HCT116 (cell line): Measurements from ENCODE around the gene SEPHS1. TPM values are rescaled to one million over a fixed set of nuclear protein-coding genes. Genes with fewer than 3 reads are reported as not detected.

Experiments used
- ATAC-seq: fragments of 200-7000 bp; cut with Tn5 transposase; 2 replicates; pipeline ENCODE4 v1.9.1; 2020; ENCODE audit warnings: mild to moderate bottlenecking, moderate library complexity
- BruUV-seq: library from RNA; stranded (reverse); fragments of 400-500 nt; replicated peaks from 2 replicates; lab custom pipeline; 2021; lab: Mats Ljungman, UMichigan
- CTCF ChIA-PET: fragments of 300-600 bp; sonication (Branson Sonifier 250); formaldehyde crosslinking; loops from one replicate; lab custom pipeline; 2021; ENCODE audit warnings: antibody characterized with exemption; lab: Charles Lee
- POLR2A ChIA-PET: fragments of 300-600, 350-600 bp; sonication (Branson Sonifier 250); formaldehyde crosslinking; loops from one replicate; lab custom pipeline; 2021; ENCODE audit warnings: antibody characterized with exemption; lab: Charles Lee
- RAD21 ChIA-PET, 2 experiments: fragments of 300-600 bp; sonication (Branson Sonifier 250); formaldehyde crosslinking; loops; one replicate each; lab custom pipeline; 2023; ENCODE audit warnings: low total read pairs in 2 of 2; ENCODE audit not compliant: uncharacterized antibody in 2 of 2, unreplicated experiment in 2 of 2, low non-redundant PET in 1 of 2; lab: Charles Lee
- DNase-seq: peaks from one replicate; pipeline ENCODE4 v3.0.0-alpha.2; 2010; ENCODE audit warnings: low read depth, low spot score
- H2AFZ ChIP-seq: fragments of 200-600 bp; shearing (Covaris generic), sonication (generic); 2 replicates; pipeline ENCODE4 v1.6.1; 2017; ENCODE audit warnings: low read depth, mixed run types, mixed read lengths, antibody characterized with exemption, low read length; ENCODE audit not compliant: poor library complexity, severe bottlenecking
- H3K27ac ChIP-seq: 2 replicates; pipeline ENCODE4 v1.5.1; 2012; ENCODE audit warnings: low read depth, low read length
- H3K27me3 ChIP-seq: fragments of 200-600 bp; sonication (generic); 2 replicates; pipeline ENCODE4 v1.6.1; 2016; ENCODE audit warnings: mixed run types, low read length, mixed read lengths; ENCODE audit not compliant: insufficient read depth
- H3K36me3 ChIP-seq, 2 experiments: fragments of 200-500 bp in 1 of 2; fragments of 200-600 bp in 1 of 2; sonication (Bioruptor generic) in 1 of 2; sonication (generic) in 1 of 2; 2 replicates each; pipeline versions ENCODE4 v1.5.1 to v1.6.1; 2014 to 2016; ENCODE audit warnings: low read length in 2 of 2, inconsistent platforms in 1 of 2, mixed read lengths in 1 of 2, mixed run types in 1 of 2; ENCODE audit not compliant: insufficient read depth in 2 of 2, control insufficient read depth in 1 of 2
- H3K4me1 ChIP-seq, 2 experiments: fragments of 200-600 bp in 1 of 2; sonication (generic) in 1 of 2; 2 replicates each; pipeline versions ENCODE4 v1.5.1 to v1.6.1; 2012 to 2017; ENCODE audit warnings: low read length in 2 of 2, inconsistent platforms in 1 of 2, mild to moderate bottlenecking in 1 of 2, mixed read lengths in 1 of 2, mixed run types in 1 of 2, moderate library complexity in 1 of 2; ENCODE audit not compliant: insufficient read depth in 2 of 2, control insufficient read depth in 1 of 2
- H3K4me2 ChIP-seq: fragments of 200-600 bp; sonication (generic); 2 replicates; pipeline ENCODE4 v1.6.1; 2017; ENCODE audit warnings: mixed run types, low read length, mixed read lengths
- H3K4me3 ChIP-seq, 2 experiments: fragments of 200-600 bp in 1 of 2; sonication (generic) in 1 of 2; replicated peaks in 1 of 2; 2 replicates each; pipeline ENCODE4 v1.5.1; 2011 to 2016; ENCODE audit warnings: low read length in 2 of 2, control low read depth in 1 of 2, low read depth in 1 of 2, mild to moderate bottlenecking in 1 of 2, mixed read lengths in 1 of 2, mixed run types in 1 of 2
- H3K79me2 ChIP-seq: fragments of 200-600 bp; sonication (generic); 2 replicates; pipeline ENCODE4 v1.6.1; 2017; ENCODE audit warnings: mild to moderate bottlenecking, mixed run types, low read length, moderate library complexity, mixed read lengths; ENCODE audit not compliant: insufficient read depth
- H3K9ac ChIP-seq: fragments of 200-600 bp; sonication (generic); 2 replicates; pipeline ENCODE4 v1.6.1; 2016; ENCODE audit warnings: low read length, mixed read lengths
- H3K9me2 ChIP-seq: fragments of 200-600 bp; sonication (generic), shearing (Covaris generic); 2 replicates; pipeline ENCODE4 v1.6.1; 2017; ENCODE audit warnings: mixed run types, mild to moderate bottlenecking, moderate library complexity; ENCODE audit not compliant: insufficient read depth
- H3K9me3 ChIP-seq, 2 experiments: fragments of 200-500 bp in 1 of 2; fragments of 200-600 bp in 1 of 2; sonication (Bioruptor generic) in 1 of 2; sonication (generic) in 1 of 2; 2 replicates each; pipeline ENCODE4 v1.6.1; 2014 to 2017; ENCODE audit warnings: low read length in 2 of 2, mixed read lengths in 2 of 2, inconsistent platforms in 1 of 2, low read depth in 1 of 2, mild to moderate bottlenecking in 1 of 2, mixed run types in 1 of 2, moderate library complexity in 1 of 2; ENCODE audit not compliant: control insufficient read depth in 1 of 2, insufficient read depth in 1 of 2
- H4K20me1 ChIP-seq: fragments of 200-600 bp; sonication (generic), shearing (Covaris generic); 2 replicates; pipeline ENCODE4 v1.6.1; 2017; ENCODE audit warnings: mixed run types, mild to moderate bottlenecking, moderate library complexity; ENCODE audit not compliant: insufficient read depth
- CTCF ChIP-seq, 3 experiments: fragments of 200-600 bp in 1 of 3; sonication (generic) in 1 of 3; IDR thresholded peaks in 2 of 3; conservative IDR thresholded peaks in 1 of 3; 2 replicates each; pipeline ENCODE4 v1.5.1; 2012 to 2017; ENCODE audit warnings: low read depth in 2 of 3, low read length in 2 of 3, antibody characterized with exemption in 1 of 3, borderline replicate concordance in 1 of 3, control low read depth in 1 of 3, mild to moderate bottlenecking in 1 of 3, mixed read lengths in 1 of 3, mixed run types in 1 of 3, moderate library complexity in 1 of 3; ENCODE audit not compliant: insufficient read depth in 1 of 3
- EGR1 ChIP-seq: IDR thresholded peaks from 2 replicates; pipeline ENCODE4 v1.6.1; 2012; ENCODE audit warnings: low read depth
- ELF1 ChIP-seq: IDR thresholded peaks from 2 replicates; pipeline ENCODE4 v1.6.1; 2012; ENCODE audit warnings: low read depth, borderline replicate concordance
- FOSL1 ChIP-seq: IDR thresholded peaks from 2 replicates; pipeline ENCODE4 v1.6.1; 2012; ENCODE audit warnings: low read depth
- JUND ChIP-seq: IDR thresholded peaks from 2 replicates; pipeline ENCODE4 v1.6.1; 2012
- POLR2A ChIP-seq: IDR thresholded peaks from 2 replicates; pipeline ENCODE4 v1.7.0; 2011; ENCODE audit warnings: borderline replicate concordance; ENCODE audit not compliant: insufficient read depth, insufficient read length; ENCODE audit errors: extremely low read depth
- POLR2AphosphoS5 ChIP-seq: IDR thresholded peaks from 2 replicates; pipeline ENCODE4 v1.6.1; 2011; ENCODE audit warnings: mild to moderate bottlenecking, low read depth, low read length, moderate library complexity
- REST ChIP-seq: IDR thresholded peaks from 2 replicates; pipeline ENCODE4 v1.6.1; 2012; ENCODE audit warnings: low read depth
- SRF ChIP-seq: IDR thresholded peaks from 2 replicates; pipeline ENCODE4 v1.6.1; 2012; ENCODE audit warnings: low read depth
- intact Hi-C: fragments of 100-400 bp; cut with micrococcal nuclease; formaldehyde crosslinking; loops from 2 replicates; pipeline ENCODE4 v1.10.0; 2022
- total RNA-seq: library from RNA; stranded (reverse); gene quantifications from one replicate; pipeline ENCODE4 v1.2.1, GENCODE V29; 2021; ENCODE audit not compliant: unreplicated experiment

The SEPHS1 gene
- total RNA-seq, 1 experiment from 2014 or later = 51.7 TPM

GRCh38 chr10:13360587-13360986, 12.5 kb upstream of the SEPHS1 start:
- Histone ChIP-seq H3K27ac (no peak overlapping the region), H3K27me3 (no peaks in the 10 kb centered on the region), H3K79me2 (no peaks in the 10 kb centered on the region), H4K20me1 (no peaks in the 10 kb centered on the region), H2AFZ (no peak overlapping the region), H3K36me3 (no peaks in the 10 kb centered on the region), H3K4me1 (no peaks in the 10 kb centered on the region), H3K4me2 (no peak overlapping the region), H3K9ac (no peak overlapping the region), H3K9me3 (no peaks in the 10 kb centered on the region), H3K4me3 (no peak overlapping the region), H3K9me2 (no peaks in the 10 kb centered on the region)
- intact Hi-C loops = no loop called here
- ChIA-PET POLR2A (no interaction called here), CTCF (no interaction called here), RAD21 (no interaction called here)
- ATAC-seq (no peak), DNase-seq (no peak)
- TF ChIP-seq FOSL1 (no peak), JUND (no peak), CTCF (IDR thresholded peaks at IDR 0.05 in 2 of 3, conservative IDR thresholded peaks at IDR 0.05 in 1 of 3; ENCODE audit: borderline replicate concordance in 1 of 3, insufficient read depth in 1 of 3, low read depth in 2 of 3, low read length in 2 of 3) (no peak), ELF1 (no peak), EGR1 (no peak), POLR2A (no peak), SRF (no peak), REST (no peak), POLR2AphosphoS5 (no peak)
- BruUV-seq = no TSS peak
